SK-MEL-5 (cell line): Measurements from ENCODE around the gene CLEC20A. TPM values are rescaled to one million over a fixed set of nuclear protein-coding genes. Genes with fewer than 3 reads are reported as not detected.
"Not testable (repeated sequence)": the region's sequence is repeated elsewhere in the genome, so short reads cannot be mapped to it uniquely, and the experiment has no call there.

ENCODE experiments used
- DNase-seq: peaks from one replicate; pipeline ENCODE4 v3.0.0-alpha.2; 2016; ENCODE audit warnings: low read depth, low spot score
- in situ Hi-C: cut with HindIII; loops from 2 replicates; pipeline ENCODE4 v1.10.0; 2016; ENCODE audit warnings: low sequenced_read_pairs, high pct_unique_total_duplicates, low pct_unique_long_range_greater_than_20kb
- total RNA-seq: library from RNA; depleted of rRNA; stranded (reverse); fragments of >200 nt; shearing (Covaris generic); gene quantifications from 2 replicates; pipeline ENCODE4 v1.2.3, GENCODE V29; 2014

CLEC20A gene
- total RNA-seq, 1 experiment from 2014 or later = not detected

- in situ Hi-C loops = no loop called here
- no peak for DNase-seq
Measured at GRCh38 chr1:178504286-178504685, 7.5 kb upstream of the CLEC20A start.

GRCh38 chr1:178503849-178504248, 7.1 kb upstream of the CLEC20A start:
- in situ Hi-C loops = no loop called here
- DNase-seq = no peak

- DNase-seq, in situ Hi-C loops: not testable (repeated sequence)
Measured at GRCh38 chr1:178503316-178503715, 6.6 kb upstream of the CLEC20A start.

- in situ Hi-C loops = no loop called here
- DNase-seq = no peak
Measured at GRCh38 chr1:178502856-178503255, 6.1 kb upstream of the CLEC20A start.

GRCh38 chr1:178502330-178502714, 5.6 kb upstream of the CLEC20A start:
- in situ Hi-C loops = no loop called here
- DNase-seq = no peak

- peak; percentile 76 for DNase-seq
- in situ Hi-C loops = no loop called here
Measured at GRCh38 chr1:178501705-178502329, 5.1 kb upstream of the CLEC20A start.

- in situ Hi-C loops = no loop called here
- DNase-seq = peak; percentile 41
Measured at GRCh38 chr1:178500936-178501554, 4.3 kb upstream of the CLEC20A start.

- in situ Hi-C loops = no loop called here
Measured at GRCh38 chr1:178500091-178500770, 3.5 kb upstream of the CLEC20A start.

GRCh38 chr1:178498896-178499675, 2.3 kb upstream of the CLEC20A start:
- in situ Hi-C loops = no loop called here
- no peak for DNase-seq

More at GRCh38 chr1:178500091-178500770, 3.5 kb upstream of the CLEC20A start:
- peak; percentile 22 for DNase-seq

GRCh38 chr1:178497903-178498478, 1.2 kb upstream of the CLEC20A start:
- in situ Hi-C loops = no loop called here
- DNase-seq = no peak

GRCh38 chr1:178495741-178496409, 889 bp downstream of the CLEC20A start:
- DNase-seq = no peak
- in situ Hi-C loops = no loop called here

GRCh38 chr1:178495158-178495557, 1.6 kb downstream of the CLEC20A start:
- no peak for DNase-seq
- in situ Hi-C loops = no loop called here

- in situ Hi-C loops = no loop called here
- no peak for DNase-seq
Measured at GRCh38 chr1:178494569-178494971, 2.2 kb downstream of the CLEC20A start.

GRCh38 chr1:178493301-178493741, 3.4 kb downstream of the CLEC20A start:
- DNase-seq = no peak
- in situ Hi-C loops = no loop called here

- DNase-seq = no peak
- in situ Hi-C loops = no loop called here
Measured at GRCh38 chr1:178492341-178492740, 4.4 kb downstream of the CLEC20A start.

- no peak for DNase-seq
- in situ Hi-C loops = no loop called here
Measured at GRCh38 chr1:178491721-178492120, 5.0 kb downstream of the CLEC20A start.

- in situ Hi-C loops = no loop called here
Measured at GRCh38 chr1:178490967-178491366, 5.8 kb downstream of the CLEC20A start.

More at GRCh38 chr1:178490967-178491366, 5.8 kb downstream of the CLEC20A start:
- DNase-seq = no peak
